Epidermal melanocyte (primary cell): ENCODE measurements around the gene PCBP3.
A peak's percentile ranks its signal among the peaks of the same experiment; 100 is the strongest.
"Not testable (repeated sequence)": the region's sequence is repeated elsewhere in the genome, so short reads cannot be mapped to it uniquely, and the experiment has no call there.

Experiments
- DNase-seq: peaks from one replicate; pipeline ENCODE4 v3.0.0; 2011; ENCODE audit warnings: low spot score; ENCODE audit not compliant: insufficient read length

PCBP3 gene

DNA sequence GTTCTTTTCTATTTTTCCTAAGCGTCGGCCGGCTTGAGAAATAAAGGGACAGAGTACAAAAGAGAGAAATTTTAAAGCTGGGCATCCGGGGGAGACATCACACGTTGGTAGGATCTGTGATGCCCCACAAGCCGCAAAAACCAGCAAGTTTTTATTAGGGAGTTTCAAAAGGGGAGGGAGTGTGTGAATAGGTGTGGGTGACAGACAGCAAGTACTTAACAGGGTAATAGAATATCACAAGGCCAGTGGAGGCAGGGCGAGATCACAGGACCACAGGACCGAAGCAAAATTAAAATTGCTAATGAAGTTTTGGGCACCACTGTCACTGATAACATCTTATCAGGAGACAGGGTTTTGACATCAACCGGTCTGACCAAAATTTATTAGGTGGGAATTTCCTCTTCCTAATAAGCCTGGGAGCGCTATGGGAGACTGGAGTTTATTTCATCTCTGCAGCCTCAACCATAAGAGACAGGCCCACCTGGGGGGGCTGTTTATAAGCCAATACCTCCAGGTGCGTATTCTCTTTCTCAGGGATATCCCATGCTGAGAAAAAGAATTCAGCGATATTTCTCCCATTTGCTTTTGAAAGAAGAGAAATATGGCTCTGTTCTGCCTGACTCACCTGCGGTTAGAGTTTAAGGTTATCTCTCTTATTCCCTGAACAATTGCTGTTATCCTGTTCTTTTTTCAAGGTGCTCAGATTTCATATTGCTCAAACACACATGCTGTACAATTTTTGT lies 332.3 kb downstream of the PCBP3 start:
- DNase-seq, result not testable (repeated sequence)

DNA sequence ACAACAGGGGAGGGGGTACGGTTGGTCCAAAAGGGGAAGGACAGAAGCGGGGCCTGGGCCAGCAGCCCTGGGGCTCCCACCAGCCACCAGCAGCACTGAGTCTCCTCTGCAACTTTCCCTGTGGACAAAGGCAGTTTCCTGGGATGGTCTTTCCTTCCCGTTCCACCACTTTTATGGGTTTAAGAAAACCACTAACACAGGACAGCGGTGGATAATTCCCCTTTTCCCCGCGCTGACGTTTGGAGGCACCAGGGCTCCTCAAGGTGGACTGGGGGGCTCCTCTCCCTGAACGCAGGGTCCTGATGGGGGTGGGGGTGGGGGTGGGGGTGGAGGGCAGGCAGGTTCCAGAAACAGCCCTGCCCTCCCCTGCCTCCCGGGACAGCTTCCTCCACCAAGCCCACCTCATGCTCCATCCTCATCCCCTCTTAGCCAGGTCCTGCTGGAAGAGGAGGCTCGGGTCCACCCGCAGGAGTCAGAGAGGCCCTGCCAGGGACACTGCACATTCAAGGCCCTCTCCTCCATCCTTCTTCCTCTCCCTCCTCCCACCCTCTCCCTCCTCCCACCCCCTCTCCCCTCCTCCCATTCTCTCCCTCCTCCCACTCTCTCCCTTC lies 333.3 kb downstream of the PCBP3 start:
- no peak for DNase-seq

DNA sequence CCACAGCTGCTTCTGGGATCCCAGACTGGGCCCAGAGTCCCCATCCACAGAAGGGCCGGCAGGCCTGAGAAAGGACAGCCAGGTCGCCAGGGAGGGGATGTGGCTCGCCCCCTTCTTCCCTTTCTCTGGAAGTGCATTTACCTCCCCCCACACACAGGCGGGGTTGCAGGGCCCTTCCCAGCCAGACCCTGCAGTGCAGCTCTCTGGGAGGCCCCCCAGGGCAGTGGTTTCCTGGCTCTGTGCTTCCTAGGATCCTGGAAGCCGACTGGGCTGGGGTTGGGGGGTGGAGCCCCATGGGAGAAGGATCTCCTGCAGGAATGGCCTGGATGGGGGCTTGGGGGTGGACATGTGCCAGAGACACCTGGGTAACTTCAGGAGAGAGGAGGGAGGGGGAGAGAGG lies 333.9 kb downstream of the PCBP3 start:
- no peak for DNase-seq

DNA sequence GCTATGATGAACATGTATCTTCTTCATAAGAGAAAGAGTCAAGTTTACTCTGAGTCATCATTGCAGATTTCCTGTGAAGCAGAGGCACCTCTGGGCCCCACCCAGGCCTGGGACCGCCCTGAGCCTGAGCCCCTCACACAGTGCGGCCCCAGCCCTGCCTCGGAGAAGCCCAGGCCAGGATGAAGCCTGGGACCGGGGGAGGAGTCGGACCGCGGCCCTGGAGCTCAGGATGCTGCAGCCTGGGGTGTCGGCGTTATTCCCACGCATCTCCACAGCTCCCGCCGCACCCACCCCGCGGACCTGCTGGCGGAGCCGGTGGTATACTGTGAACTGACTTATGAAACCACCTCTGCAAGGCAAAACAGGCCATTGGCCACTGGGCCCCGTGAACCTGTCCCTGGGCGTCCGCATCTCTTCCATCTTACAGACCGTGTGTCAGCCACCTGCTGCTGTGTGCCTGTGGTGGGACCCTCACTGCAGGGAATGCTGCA lies 335.7 kb downstream of the PCBP3 start:
- DNase-seq, result no peak

DNA sequence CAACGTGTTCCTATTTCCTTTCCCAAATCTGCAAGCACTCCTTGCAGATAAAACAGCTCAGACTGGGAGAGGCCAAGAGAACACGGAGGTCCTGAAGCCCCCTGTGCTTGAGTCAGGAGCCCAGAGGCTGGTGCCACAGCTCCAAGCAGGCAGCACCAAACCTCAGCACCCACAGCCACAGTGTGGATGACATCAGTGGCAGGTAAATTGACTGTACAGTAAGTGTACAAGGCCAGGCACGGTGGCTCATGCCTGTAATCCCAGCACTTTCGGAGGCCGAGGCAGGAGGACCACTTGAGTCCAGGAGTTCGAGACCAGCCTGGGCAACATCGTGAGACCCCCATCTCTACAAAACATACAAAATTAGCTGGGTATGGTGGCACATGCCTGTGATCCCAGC lies 336.1 kb downstream of the PCBP3 start:
- DNase-seq, result no peak

DNA sequence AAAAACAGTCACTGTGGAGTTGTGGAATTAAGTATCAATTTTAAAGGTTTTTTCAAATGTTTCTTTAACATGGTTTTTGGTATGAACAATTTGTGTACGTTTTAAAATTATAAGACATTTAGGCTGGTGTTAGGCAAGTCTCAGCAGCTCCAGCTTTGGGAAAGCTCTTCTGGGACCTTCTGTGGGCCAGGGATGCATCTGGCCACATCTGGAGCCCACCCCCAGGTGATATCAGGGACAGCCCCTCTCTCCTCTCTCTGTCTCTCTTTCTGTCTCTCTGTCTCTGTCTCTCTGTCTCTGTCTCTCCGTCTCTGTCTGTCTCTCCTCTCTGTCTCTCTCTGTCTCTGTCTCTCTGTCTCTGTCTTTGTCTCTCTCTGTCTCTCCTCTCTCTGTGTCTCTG lies 336.7 kb downstream of the PCBP3 start:
- DNase-seq, result no peak

DNA sequence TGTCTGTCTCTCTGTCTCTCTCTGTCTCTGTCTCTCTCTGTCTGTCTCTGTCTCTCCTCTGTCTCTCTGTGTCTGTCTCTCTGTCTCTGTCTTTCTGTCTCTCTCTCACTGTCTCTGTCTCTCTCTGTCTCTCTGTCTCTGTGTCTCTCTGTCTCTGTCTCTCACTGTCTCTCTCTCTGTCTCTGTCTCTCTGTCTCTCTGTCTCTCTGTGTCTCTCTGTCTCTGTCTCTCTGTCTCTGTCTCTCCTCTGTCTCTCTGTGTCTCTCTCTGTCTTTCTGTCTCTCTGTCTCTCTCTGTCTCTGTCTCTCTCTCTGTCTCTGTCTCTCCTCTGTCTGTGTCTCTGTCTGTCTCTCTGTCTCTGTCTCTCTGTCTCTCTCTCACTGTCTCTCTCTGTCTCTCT lies 337.2 kb downstream of the PCBP3 start:
- DNase-seq, result no peak

DNA sequence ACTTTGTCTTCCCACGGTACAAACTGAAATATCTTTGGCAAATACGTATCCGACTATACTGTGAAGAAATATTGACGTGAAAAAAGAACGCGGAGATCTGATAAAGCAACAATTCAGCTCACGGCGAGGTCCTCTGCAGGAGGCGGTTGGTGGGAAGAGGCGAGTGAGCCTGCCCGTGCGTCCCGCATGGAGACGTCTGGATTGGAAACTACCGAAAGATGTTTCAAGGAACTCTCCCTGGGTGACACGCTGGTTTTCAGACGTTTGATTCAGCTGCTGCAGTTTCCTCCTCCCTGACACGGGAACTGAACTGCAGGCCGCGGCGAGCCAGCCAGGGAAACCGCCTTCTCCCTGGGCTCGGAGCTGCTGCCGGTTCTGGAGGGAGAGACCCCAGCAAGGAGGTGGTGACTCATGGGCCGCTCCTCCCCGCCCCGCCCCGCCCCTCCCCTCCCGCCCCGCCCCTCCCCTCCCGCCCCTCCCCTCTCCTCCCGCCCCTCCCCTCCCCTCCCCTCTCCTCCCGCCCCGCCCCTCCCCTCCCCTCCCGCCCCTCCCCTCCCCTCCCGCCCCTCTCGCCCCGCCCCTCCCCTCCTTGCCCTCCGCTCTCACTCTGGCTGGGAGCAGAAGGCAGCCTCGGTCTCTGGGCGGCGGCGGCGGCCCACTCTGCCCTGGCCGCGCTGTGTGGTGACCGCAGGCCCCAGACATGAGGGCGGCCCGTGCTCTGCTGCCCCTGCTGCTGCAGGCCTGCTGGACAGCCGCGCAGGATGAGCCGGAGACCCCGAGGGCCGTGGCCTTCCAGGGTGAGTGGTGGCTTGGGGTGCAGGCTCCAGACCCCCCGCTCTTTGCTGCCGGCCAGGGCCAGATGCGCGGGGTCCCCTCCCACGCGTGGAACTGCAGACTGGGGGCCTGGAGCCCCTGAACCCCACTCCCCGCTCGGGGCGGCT lies 337.9 kb downstream of the PCBP3 start, which contains the start of gene COL6A1:
Gene COL6A1, plus strand, starts transcription at position 620 of the 941 bp plus-strand sequence. Its CDS starts 81 bp downstream, at position 701.
- peak; percentile 90 for DNase-seq

DNA sequence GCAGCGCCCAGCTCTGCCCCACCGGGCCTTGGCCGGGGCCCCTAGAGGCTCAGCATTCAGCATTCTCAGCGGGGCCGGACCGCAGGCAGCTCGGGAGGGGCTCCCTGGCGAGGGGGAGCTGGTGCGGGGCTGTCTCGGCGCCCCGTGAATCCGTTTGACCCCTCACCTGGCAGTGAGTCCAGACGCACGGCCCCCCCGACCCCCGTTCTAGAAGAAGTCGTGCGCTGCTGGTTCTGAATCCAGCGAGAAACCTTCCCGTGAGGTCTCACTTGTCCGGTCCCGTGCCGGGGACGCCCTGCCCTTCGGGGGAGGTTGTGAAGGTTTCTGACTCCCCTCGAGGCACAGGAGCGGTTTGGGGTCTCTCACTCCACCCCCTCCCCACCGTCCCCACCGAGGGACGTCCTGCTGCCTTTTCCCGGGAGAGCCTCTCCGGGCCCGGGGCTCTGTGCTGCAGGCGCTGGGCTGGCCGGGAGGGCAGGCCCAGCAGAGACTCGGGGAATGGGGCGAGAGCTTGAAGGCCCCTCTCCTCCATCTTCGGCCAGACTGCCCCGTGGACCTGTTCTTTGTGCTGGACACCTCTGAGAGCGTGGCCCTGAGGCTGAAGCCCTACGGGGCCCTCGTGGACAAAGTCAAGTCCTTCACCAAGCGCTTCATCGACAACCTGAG lies 338.7 kb downstream of the PCBP3 start:
- peak; percentile 20 for DNase-seq

DNA sequence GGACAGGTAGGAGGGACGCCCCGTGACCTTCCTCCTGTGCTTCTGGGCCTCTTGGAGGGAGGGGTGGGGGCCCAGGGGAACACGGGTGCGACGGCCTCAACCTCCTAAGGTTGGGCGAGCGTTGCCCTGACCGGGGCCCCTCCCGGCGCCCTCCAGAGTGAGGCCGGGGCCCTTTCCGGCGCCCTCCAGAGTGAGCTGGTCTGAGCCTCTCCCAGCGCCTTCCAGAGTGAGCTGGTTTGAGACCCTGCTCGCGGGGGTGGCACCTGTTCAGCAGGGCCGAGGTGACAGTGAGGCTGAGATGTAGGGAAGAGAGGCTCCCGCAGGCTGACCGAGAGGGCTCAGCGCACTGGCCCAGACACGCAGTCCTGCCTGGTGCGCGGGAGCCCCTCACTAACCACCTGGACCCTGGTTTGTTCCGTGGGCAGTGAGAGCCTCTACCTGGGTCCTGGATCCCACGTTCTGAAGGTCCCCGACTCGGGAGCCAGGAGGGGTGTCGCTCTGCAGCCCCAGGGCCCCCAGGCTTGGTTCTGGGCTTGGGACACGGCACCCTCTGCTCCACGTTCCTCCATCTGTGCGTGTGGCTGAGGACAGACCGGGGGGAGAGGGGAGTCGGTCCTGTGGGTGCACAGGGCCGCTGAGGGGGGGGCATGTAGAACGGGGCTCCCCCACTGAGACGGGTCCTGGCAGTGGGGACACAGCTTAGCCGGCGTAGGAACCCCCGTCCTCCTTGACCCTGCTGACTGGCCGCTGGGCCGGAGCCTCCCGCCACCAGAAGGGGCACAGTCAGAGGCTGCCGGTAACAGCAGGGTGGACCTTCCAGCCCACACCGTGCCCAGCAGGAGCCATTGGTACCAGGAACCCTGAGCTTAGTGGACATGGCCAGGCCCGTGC lies 339.5 kb downstream of the PCBP3 start:
- no peak for DNase-seq

DNA sequence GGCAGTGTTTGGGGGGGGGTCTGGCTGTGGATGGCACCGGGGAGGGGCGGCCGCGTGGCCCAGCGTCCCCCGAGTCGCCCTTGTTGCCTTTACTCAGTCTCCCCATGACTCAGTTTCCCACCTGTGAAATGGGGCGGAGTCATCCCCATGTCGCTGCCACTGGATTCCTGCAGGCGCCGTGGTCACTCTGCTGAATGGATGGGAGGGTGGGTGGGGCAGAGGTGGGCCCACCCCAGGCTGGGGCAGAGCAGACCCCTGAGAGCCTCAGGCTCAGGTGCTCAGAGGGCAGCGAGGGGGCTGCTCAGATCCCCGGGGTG lies 340.1 kb downstream of the PCBP3 start:
- DNase-seq, result no peak

DNA sequence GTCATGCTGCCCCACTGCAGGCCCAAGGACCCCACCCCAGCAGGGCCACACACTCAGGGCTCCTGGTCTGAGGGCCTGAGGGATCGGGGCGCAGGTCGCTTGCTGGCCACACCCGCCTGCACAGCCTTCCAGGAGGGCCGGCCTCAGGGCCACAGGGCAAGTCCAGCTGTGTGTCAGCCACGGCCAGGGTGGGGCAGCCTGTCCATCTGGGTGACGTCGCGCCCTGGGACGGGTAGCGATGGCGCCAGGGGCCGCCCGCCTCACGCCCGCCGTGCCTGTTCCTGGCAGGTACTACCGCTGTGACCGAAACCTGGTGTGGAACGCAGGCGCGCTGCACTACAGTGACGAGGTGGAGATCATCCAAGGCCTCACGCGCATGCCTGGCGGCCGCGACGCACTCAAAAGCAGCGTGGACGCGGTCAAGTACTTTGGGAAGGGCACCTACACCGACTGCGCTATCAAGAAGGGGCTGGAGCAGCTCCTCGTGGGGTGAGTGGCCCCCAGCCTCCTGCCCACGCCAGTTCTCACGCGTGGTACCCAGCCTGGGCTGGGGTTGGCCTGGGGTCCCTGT lies 340.5 kb downstream of the PCBP3 start:
- no peak for DNase-seq

DNA sequence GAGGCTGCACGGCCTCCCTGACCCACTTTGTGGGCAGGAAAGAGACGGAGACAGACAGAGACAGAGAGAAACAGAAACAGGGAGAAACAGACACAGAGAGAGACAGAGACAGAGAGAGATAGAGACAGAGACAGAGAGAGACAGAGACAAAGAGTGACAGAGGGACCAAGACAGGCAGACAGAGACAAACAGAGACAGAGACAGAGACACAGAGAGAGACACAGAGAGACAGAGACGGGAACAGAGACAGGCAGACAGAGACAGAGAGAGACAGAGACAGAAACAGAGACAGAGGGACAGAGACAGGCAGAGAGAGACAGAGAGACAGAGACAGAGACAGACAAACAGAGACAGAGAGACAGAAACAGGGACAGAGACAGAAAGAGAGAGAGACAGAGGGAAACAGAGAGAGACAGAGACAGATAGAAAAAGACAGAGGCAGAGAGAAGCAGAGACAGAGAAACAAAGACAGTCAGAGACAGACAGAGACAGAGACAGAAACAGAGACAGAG lies 341.1 kb downstream of the PCBP3 start:
- no peak for DNase-seq

DNA sequence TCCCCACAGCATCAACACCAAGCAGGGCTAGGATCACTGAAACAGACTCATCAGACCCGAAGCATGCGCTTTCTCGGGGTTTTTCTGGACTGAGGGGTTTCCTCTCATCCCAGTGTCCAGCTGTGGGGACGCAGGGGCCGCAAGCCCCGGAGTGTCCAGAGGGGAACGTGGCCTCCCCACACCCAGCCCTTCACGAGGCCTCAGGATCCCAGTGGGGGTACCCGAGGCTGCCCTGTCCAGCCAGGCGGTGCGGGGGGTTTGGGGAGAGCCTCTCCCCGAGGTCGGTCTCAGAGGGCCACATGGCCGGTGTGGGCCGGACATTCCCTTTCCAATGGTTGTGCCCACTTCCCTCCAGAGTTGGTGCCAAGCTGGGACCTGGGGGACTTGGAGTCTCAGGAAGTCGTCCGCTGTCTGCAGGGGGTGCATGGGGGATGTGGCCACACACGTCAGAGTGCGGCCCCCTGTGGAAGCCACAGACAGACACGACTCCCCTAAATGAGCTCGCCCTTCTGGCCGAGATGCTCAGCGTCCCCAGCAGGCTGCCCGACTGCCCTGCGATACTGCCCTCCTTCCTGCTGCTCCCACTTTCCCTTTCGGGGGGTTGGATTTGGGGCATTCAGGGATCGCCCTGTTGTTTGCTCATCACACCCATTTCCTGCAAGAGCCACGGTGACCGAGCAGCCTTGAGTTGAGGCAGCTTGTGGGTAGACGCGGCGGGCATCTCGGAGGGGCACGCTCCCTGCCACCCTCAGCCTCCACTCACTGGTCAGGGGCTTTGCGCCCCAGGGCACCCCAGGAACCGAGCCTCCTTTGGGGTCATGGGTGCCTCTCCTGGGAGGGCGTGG lies 342.2 kb downstream of the PCBP3 start:
- DNase-seq, result no peak

DNA sequence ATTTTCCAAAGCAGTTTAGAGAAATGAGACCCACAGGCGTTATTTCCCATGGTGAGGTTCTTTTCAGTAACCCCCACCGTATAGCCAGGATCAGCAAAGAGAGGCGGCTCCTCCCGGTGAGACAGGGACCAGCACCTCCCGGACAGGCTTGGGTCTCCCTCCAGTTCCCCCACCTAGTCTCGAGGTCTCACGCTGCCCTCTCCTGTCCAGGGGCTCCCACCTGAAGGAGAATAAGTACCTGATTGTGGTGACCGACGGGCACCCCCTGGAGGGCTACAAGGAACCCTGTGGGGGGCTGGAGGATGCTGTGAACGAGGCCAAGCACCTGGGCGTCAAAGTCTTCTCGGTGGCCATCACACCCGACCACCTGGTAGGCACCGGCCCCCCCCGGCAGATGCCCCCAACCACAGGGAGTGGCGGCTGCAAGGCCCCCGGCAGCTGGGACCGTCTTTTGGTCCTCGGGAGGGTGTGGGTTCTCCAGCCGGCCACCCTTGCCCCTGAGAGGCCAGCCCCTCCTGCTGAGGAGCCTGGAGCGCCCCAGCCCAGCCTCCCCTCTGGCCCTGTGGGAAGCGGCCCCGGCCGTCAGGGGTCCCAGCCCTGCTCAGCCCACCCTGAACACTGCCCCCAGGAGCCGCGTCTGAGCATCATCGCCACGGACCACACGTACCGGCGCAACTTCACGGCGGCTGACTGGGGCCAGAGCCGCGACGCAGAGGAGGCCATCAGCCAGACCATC lies 343.0 kb downstream of the PCBP3 start:
- no peak for DNase-seq

DNA sequence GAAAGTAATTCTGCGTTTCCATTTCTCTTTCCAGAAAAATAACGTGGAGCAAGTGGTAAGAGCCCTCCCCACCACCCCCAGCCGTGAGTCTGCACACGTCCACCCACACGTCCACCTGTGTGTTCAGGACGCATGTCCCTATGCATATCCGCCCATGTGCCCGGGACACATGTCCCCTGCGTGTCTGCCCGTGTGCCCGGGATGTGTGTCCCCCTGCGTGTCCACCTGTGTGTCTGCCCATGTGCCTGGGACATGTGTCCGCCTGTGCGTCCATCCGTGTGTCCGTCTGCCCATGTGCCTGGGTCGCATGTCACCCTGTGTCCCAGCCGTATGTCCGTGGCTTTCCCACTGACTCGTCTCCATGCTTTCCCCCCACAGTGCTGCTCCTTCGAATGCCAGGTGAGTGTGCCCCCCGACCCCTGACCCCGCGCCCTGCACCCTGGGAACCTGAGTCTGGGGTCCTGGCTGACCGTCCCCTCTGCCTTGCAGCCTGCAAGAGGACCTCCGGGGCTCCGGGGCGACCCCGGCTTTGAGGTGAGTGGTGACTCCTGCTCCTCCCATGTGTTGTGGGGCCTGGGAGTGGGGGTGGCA lies 343.7 kb downstream of the PCBP3 start:
- no peak for DNase-seq

DNA sequence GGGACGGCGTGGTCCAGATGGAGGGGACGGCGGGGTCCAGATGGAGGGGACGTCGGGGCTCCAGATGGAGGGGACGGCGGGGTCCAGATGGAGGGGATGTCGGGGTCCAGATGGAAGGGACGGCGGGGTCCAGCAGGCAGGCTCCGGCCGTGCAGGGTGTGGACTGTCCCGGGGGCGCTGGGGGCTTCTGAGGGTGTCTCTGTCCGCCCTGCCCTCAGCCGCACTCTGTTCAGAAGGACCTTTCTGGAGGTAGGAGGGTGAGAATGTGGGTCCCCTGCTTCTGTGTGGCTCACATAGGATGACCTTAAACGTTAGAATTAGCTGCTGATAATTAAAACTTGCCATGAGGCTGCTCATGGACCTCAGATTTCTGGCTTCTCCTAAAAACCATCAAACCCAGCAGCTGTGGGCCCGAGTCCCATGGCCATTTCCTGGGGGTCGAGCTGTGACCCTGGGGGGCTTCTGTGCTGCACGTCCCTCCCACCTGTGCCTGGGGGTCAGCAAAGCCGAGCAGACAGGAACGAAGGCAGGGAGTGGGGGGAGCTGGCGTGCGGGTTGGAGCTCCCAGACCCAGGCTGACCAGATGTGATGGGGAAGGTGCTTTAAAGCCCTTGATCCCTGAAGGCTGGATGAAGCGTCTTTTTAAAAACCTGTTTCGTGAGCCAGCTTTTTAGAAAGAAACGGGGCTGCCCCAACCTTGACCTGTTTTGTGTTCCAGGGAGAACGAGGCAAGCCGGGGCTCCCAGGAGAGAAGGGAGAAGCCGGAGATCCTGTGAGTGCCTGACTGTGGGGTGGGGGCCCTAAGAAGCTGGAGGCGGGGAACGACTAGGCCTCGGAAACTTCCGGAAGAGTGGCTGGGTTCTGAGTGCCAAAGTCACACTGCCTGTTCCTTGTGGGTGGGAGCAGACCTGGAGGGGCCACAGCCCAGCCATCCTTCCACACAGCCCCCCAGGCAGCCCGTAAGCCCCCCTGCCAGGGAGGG lies 345.1 kb downstream of the PCBP3 start:
- no peak for DNase-seq
